GM19023 (cell line): ENCODE measurements around the gene LMO2.
A peak's percentile ranks its signal among the peaks of the same experiment; 100 is the strongest.

Experiments
- ATAC-seq: cut with Tn5 transposase; IDR thresholded peaks from one replicate; pipeline ENCODE4 v1.9.1; 2021; ENCODE audit warnings: mild to moderate bottlenecking, moderate library complexity; ENCODE audit not compliant: unreplicated experiment

The LMO2 gene

DNA sequence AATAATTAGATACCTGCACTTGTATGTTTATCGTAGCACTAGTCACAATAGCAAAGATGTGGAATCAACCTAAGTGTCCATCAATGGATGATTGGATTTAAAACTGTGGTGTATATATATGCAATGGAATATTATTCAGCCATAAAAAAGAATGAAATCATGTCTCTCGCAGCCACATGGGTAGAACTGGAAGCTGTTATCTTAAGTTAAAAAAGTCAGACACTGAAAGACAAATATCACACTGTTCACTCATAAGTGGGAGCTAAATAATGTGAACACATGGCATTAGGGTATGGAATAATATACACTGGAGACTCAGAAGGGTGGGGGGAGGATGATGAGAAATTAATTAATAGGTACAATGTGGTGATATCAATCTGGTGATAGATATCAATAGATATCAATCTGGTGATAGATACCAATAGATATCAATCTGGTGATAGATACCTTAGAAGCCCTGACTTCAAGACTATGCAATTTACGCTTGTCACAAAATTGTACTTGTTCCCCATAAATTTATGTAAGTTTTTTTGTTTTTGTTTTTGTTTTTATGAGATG is 2.0 kb downstream of the LMO2 start:
- no peak for ATAC-seq

DNA sequence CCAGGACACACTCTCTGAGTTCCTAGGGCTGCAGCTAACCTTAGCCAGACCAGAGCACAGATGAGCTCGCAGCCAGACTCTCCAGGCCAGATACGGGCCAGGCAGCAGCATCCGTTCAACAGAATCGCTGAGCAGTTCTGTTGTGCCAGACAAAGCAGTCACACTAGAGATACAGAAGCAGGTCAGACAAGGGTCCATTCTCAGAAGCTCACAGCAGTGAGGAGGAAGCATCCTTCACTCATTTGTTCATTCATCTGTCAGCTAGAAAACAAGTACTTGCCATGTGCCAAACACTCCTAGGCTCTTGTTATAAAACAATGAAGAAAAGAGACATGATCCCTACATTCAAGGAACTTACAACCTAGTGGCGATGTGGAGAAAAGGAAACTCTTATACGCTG is 2.6 kb downstream of the LMO2 start:
- ATAC-seq, result no peak

- no peak for ATAC-seq
Measured at GRCh38 chr11:33887886-33888285, 4.0 kb downstream of the LMO2 start.

- no peak for ATAC-seq
Measured at GRCh38 chr11:33885338-33886005, 6.4 kb downstream of the LMO2 start.

DNA sequence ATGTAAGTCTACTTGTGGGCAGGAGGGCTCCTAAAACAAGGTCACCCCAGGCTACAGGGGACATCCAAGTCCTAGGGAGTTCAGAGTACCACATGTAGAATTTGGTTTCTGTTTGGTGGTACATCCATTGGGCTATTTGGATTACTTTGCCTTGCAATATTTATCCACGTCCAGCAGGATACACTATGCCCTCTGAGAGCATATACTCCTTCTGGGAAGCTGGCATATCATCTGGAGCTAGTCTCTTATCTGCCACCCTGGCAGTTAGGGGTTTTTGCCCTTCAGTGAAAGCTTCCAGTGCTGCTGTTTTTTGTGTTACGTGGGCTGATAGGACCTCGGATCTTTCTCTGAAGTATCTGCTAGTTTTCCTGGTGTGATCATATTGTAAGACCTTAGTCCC is 7.3 kb downstream of the LMO2 start:
- ATAC-seq, result no peak

- ATAC-seq, result no peak
Measured at GRCh38 chr11:33884035-33884434, 7.8 kb downstream of the LMO2 start.

- ATAC-seq, result no peak
Measured at GRCh38 chr11:33881651-33882503, 10.0 kb downstream of the LMO2 start.

DNA sequence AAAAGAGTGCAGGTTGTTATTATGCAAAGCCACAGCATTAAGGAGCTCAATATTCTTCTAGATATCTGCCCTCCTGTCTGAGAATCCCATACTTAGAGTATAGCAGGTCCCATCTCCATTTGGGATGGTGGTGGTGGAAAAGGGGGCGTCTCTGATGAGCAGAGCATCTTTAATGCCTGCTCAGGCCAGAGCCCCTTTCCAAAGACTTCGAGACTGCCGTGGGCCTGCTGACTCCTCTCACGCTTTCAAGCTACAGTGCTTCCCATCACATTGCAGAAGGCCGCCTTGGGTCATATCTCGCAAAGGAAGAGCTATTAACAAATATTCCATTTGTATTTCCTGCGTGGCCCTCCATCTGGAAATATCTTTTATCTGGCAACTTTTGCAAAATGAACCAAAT is 10.9 kb downstream of the LMO2 start:
- no peak for ATAC-seq

- ATAC-seq, result no peak
Measured at GRCh38 chr11:33879375-33879774, 12.5 kb downstream of the LMO2 start.

- ATAC-seq, result no peak
Measured at GRCh38 chr11:33877038-33877437, 14.8 kb downstream of the LMO2 start.

DNA sequence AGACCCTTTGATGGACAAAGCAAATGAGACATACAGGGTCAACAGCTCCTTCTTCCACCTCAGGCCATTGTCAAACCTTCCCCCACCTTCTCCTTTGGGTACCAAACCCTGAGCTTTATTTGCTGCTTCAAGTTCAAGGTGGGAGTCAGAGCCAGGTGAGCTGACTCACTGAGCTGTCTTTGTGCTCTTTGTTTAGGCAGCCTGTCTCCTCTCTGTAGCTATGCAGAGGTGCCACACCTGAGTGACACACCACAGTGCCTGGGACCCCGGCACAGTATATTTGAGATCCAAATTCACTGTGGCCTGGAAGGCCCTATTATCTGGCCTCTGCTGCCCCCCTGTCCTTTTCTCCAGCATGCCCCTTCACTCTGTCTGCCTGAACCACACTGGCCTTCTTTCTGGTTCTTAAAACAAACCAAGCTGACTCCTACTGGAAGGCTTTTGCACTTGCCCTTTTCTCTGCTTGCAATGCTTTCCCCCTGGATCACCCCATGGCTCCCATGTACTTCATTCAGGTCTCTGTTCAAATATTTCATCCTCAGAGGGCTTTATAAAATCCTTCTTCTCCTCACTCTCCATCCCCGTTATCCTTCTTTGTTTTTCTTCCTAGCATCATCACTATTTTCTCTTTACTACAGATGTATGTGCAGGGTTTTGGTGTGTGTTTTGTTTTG is 16.1 kb downstream of the LMO2 start:
- no peak for ATAC-seq

DNA sequence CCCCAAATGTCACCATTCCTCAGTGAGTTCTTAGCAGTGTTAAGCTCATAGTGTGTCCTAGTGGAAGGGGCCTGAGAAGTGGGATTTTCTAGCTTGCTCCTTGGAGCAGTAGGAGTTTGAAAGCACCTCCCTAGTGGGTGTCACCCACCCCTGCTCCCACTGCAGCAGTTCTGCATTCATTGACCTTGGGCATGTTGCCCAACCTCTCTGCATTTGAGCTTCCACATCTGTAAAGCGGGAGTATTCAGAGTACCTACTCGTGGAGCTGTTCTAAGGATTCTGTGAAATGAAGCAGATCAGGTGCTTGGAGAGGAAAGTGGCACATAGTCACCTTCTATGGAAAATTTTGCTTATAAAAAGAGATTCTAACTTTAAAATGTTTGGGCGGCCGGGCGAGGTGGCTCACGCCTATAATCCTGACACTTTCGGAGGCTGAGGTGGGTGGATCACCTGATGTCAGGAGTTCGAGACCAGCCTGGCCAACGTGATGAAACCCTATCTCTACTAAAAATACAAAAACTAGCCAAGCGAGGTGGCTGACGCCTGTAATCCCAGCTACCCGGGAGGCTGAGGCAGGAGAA is 16.9 kb downstream of the LMO2 start:
- no peak for ATAC-seq

GRCh38 chr11:33874433-33874832 is 17.4 kb downstream of the LMO2 start:
- no peak for ATAC-seq

DNA sequence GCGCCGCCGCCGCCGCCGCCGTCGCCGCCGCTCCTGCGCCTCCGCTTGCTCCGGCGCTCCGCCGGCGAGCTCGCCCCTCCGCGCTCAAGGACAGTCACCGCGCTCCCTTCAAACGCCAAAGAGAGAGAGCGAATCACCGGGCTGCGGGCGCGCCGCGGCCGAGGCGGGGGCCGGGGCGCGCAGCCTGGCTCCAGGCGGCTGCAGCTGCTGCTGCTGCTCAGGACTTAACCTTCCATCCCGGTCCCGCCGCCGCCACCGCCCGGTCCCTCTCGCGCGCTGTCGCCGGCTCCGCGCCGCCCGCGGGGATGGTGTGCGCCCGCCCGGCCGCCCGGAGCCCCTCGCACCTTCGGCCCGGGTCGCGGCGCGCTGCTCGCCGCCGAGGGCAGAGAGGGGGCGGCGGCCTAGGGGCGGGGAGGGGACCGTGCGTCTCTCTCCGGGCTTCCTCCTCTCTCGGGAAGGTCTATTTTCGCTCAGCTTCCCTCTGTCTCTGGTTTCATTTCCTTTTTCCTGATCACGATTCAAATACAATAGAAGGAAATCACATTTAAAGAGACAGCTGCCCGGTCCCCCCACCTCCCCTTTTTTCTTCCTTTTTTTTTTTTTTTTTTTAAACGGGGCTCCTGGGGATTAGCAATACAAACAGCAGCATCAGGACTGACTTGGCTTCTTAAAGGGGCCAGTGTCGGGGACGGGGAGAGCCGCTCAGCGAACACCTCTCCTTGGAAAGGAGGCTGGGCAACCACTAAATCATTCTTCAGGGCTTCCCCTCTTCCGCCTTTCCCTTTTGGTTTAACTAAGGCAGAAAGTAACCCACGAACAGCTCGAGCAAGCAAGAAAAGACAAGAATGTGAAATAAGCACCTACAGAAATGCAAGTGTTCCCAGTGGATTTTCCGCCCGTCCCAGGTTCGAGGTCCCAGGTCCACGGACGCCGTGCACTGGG is 22.1 kb downstream of the LMO2 start:
- peak; percentile 47 for ATAC-seq

- peak; percentile 19 for ATAC-seq
Measured at GRCh38 chr11:33868647-33869461, 23.0 kb downstream of the LMO2 start.

- no peak for ATAC-seq
Measured at GRCh38 chr11:33867996-33868646, 23.8 kb downstream of the LMO2 start.

- no peak for ATAC-seq
Measured at GRCh38 chr11:33867561-33867960, 24.3 kb downstream of the LMO2 start.

DNA sequence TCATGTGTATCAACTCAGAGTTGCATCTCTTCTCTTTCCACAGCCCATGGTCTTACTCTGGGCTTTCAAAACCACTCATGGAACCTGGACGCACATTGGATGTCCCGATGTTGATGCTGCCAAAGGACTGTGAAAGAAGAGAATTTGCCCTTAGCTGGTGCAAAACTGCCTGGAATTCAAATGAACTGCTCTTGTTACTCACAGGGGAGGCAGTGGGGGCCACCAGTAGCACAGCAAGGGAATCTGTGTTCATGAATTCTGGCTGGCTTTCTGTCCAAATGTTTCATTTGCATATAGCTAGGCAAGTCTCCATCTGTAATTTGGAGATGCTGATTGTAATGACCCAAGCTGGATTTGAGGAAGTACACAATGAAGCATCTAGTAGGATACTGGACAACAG is 24.9 kb downstream of the LMO2 start:
- ATAC-seq, result no peak

GRCh38 chr11:33864479-33864878 is 27.4 kb downstream of the LMO2 start:
- no peak for ATAC-seq
